GM13977 (cell line): ENCODE data around the gene TRPM1.

ENCODE experiments used
- DNase-seq: peaks from one replicate; pipeline ENCODE4 v3.0.0; 2012; ENCODE audit warnings: low spot score
- CTCF ChIP-seq: IDR thresholded peaks from 2 replicates; pipeline ENCODE4 v1.5.1; 2012; ENCODE audit warnings: mild to moderate bottlenecking, control low read depth; ENCODE audit not compliant: insufficient read depth; ENCODE audit errors: extremely low read depth, missing control alignments
- in situ Hi-C: fragments of 300-500 bp; cut with MboI; formaldehyde crosslinking; loops from one replicate; pipeline ENCODE4 v1.12.0; 2022; ENCODE audit warnings: low sequenced_read_pairs, low pct_unique_long_range_greater_than_20kb, mixed read lengths, inconsistent platforms; ENCODE audit not compliant: unreplicated experiment

Gene TRPM1

GRCh38 chr15:31027910-31028578 is 73.5 kb downstream of the TRPM1 start:
- no peak for DNase-seq
- no peak for TF ChIP-seq CTCF
- in situ Hi-C loops: no loop called here

GRCh38 chr15:31025996-31026395 is 75.5 kb downstream of the TRPM1 start:
- in situ Hi-C loops: no loop called here
- TF ChIP-seq CTCF: no peak

GRCh38 chr15:31024979-31025378 is 76.5 kb downstream of the TRPM1 start:
- in situ Hi-C loops: no loop called here
- TF ChIP-seq CTCF: no peak
- DNase-seq: no peak

More at GRCh38 chr15:31025996-31026395, 75.5 kb downstream of the TRPM1 start:
- no peak for DNase-seq

- TF ChIP-seq CTCF: no peak
- no peak for DNase-seq
- in situ Hi-C loops: no loop called here
Measured at GRCh38 chr15:31024330-31024729, 77.2 kb downstream of the TRPM1 start.

GRCh38 chr15:31023841-31024240 is 77.7 kb downstream of the TRPM1 start:
- in situ Hi-C loops: no loop called here
- no peak for DNase-seq
- TF ChIP-seq CTCF: no peak

GRCh38 chr15:31021067-31021665 is 80.4 kb downstream of the TRPM1 start:
- in situ Hi-C loops: no loop called here
- no peak for DNase-seq
- TF ChIP-seq CTCF: no peak
